Ramos (cell line): ENCODE results near the gene PDZRN4.
"Not testable (repeated sequence)": the region's sequence is repeated elsewhere in the genome, so short reads cannot be mapped to it uniquely, and the experiment has no call there.

Experiments used
- in situ Hi-C: fragments of 300-500 bp; cut with MboI; formaldehyde crosslinking; loops from one replicate; pipeline ENCODE4 v1.14.3; 2022; ENCODE audit warnings: low sequenced_read_pairs; ENCODE audit not compliant: unreplicated experiment

Gene PDZRN4

GRCh38 chr12:41213107-41213506 is 25.0 kb downstream of the PDZRN4 start:
- in situ Hi-C loops: no loop called here

GRCh38 chr12:41213648-41214047 is 25.5 kb downstream of the PDZRN4 start:
- in situ Hi-C loops: no loop called here

GRCh38 chr12:41217727-41218126 is 29.6 kb downstream of the PDZRN4 start:
- in situ Hi-C loops: no loop called here

GRCh38 chr12:41220931-41221330 is 32.8 kb downstream of the PDZRN4 start:
- in situ Hi-C loops: no loop called here

GRCh38 chr12:41221491-41221890 is 33.4 kb downstream of the PDZRN4 start:
- in situ Hi-C loops: no loop called here

- in situ Hi-C loops: no loop called here
These were observed 35.5 kb downstream of the PDZRN4 start for GRCh38 chr12:41223600-41223999.

GRCh38 chr12:41224066-41224465 is 35.9 kb downstream of the PDZRN4 start:
- in situ Hi-C loops: no loop called here

- in situ Hi-C loops: no loop called here
These were observed 37.1 kb downstream of the PDZRN4 start for GRCh38 chr12:41225179-41225578.

- in situ Hi-C loops: no loop called here
These were observed 40.1 kb downstream of the PDZRN4 start for GRCh38 chr12:41228066-41228820.

- in situ Hi-C loops: no loop called here
These were observed 42.6 kb downstream of the PDZRN4 start for GRCh38 chr12:41230756-41231155.

- in situ Hi-C loops: no loop called here
These were observed 46.6 kb downstream of the PDZRN4 start for GRCh38 chr12:41234692-41235091.

- in situ Hi-C loops: no loop called here
These were observed 54.5 kb downstream of the PDZRN4 start for GRCh38 chr12:41242603-41243002.

GRCh38 chr12:41248391-41248790 is 60.3 kb downstream of the PDZRN4 start:
- in situ Hi-C loops: no loop called here

GRCh38 chr12:41250748-41251147 is 62.6 kb downstream of the PDZRN4 start:
- in situ Hi-C loops: no loop called here

- in situ Hi-C loops: no loop called here
These were observed 66.1 kb downstream of the PDZRN4 start for GRCh38 chr12:41254004-41254914.

GRCh38 chr12:41263196-41263595 is 75.1 kb downstream of the PDZRN4 start:
- in situ Hi-C loops: not testable (repeated sequence)

GRCh38 chr12:41264281-41264680 is 76.2 kb downstream of the PDZRN4 start:
- in situ Hi-C loops: no loop called here

- in situ Hi-C loops: no loop called here
These were observed 80.9 kb downstream of the PDZRN4 start for GRCh38 chr12:41269056-41269455.

- in situ Hi-C loops: no loop called here
These were observed 83.4 kb downstream of the PDZRN4 start for GRCh38 chr12:41271489-41271888.

GRCh38 chr12:41274643-41275042 is 86.5 kb downstream of the PDZRN4 start:
- in situ Hi-C loops: loop anchor here (25.0 kb wide), 1 partner anchor 738 kb away; no protein-coding TSS in a partner anchor
